PFSK-1 (cell line): ENCODE results near the gene LY6G5C.

Experiments used
- FOXP2 ChIP-seq: optimal IDR thresholded peaks from 2 replicates; pipeline ENCODE3; 2011; ENCODE audit warnings: borderline replicate concordance, control low read depth, inconsistent platforms; ENCODE audit not compliant: insufficient read depth; ENCODE audit errors: extremely low read length, extremely low read depth
- POLR2AphosphoS5 ChIP-seq: IDR thresholded peaks from 2 replicates; pipeline ENCODE4 v1.6.1; 2012; ENCODE audit warnings: low read depth, mild to moderate bottlenecking, control low read depth, low read length, moderate library complexity
- REST ChIP-seq, 2 experiments: IDR thresholded peaks; 2 replicates each; pipeline versions ENCODE4 v1.6.1 to v1.8.0; 2011 to 2012; ENCODE audit warnings: low read depth in 2 of 2, low read length in 2 of 2, control low read depth in 1 of 2, inconsistent platforms in 1 of 2, mild to moderate bottlenecking in 1 of 2, moderate library complexity in 1 of 2; ENCODE audit not compliant: insufficient read depth in 1 of 2
- SIN3A ChIP-seq: IDR thresholded peaks from 2 replicates; pipeline ENCODE4 v1.6.1; 2012; ENCODE audit warnings: mild to moderate bottlenecking, low read length, moderate library complexity, borderline replicate concordance; ENCODE audit not compliant: insufficient read depth
- TAF1 ChIP-seq: IDR thresholded peaks from 2 replicates; pipeline ENCODE4 v1.6.1; 2012; ENCODE audit warnings: low read length, control low read depth, borderline replicate concordance; ENCODE audit not compliant: insufficient read depth

LY6G5C gene

DNA sequence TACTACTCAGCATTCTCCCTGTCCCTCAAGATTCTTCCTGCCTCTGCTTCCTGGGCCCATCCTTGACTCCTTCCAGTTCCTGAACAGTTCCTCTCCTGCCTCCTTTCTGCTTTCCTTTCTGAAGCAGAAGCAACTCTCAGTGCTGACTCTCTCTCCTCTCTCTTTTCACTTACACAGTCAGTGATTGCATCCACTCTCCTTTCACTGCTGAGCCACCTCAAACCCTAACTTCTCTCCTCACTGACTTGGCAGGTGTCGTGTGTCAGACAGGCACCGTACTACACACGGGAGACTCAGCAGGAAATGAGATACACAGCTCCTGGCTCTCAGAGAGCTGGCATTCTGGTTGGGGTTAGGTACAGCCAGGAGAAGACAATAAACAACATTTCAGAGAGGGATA is 16.7 kb upstream of the LY6G5C start:
- no peak for TF ChIP-seq REST (IDR thresholded peaks at IDR 0.05; ENCODE audit: insufficient read depth in 1 of 2, low read depth in 2 of 2, low read length in 2 of 2)
- TF ChIP-seq FOXP2 = no peak
- no peak for TF ChIP-seq TAF1
- no peak for TF ChIP-seq POLR2AphosphoS5
- TF ChIP-seq SIN3A = no peak

- no peak for TF ChIP-seq TAF1
- TF ChIP-seq SIN3A = no peak
- no peak for TF ChIP-seq REST (IDR thresholded peaks at IDR 0.05; ENCODE audit: insufficient read depth in 1 of 2, low read depth in 2 of 2, low read length in 2 of 2)
These were observed 12.7 kb upstream of the LY6G5C start for GRCh38 chr6:31693535-31693934.

- TF ChIP-seq TAF1 = no peak
- TF ChIP-seq SIN3A = no peak
- no peak for TF ChIP-seq FOXP2
- no peak for TF ChIP-seq REST (IDR thresholded peaks at IDR 0.05; ENCODE audit: insufficient read depth in 1 of 2, low read depth in 2 of 2, low read length in 2 of 2)
- TF ChIP-seq POLR2AphosphoS5 = no peak
These were observed 12.0 kb upstream of the LY6G5C start for GRCh38 chr6:31692886-31693285.

GRCh38 chr6:31692353-31692752 is 11.5 kb upstream of the LY6G5C start:
- TF ChIP-seq POLR2AphosphoS5 (no peak), FOXP2 (no peak), TAF1 (no peak), SIN3A (no peak), REST (IDR thresholded peaks at IDR 0.05; ENCODE audit: insufficient read depth in 1 of 2, low read depth in 2 of 2, low read length in 2 of 2) (no peak)

GRCh38 chr6:31691564-31692108 is 10.8 kb upstream of the LY6G5C start:
- TF ChIP-seq POLR2AphosphoS5 (no peak), REST (IDR thresholded peaks at IDR 0.05; ENCODE audit: insufficient read depth in 1 of 2, low read depth in 2 of 2, low read length in 2 of 2) (no peak), SIN3A (no peak), FOXP2 (no peak), TAF1 (no peak)
